ENCODE results near the gene PFKFB3. TPM values are rescaled to one million over a fixed set of nuclear protein-coding genes. Genes with fewer than 3 reads are reported as not detected.
"Not testable (repeated sequence)": the region's sequence is repeated elsewhere in the genome, so short reads cannot be mapped to it uniquely, and the experiment has no call there.

Gene PFKFB3
- total RNA-seq, 1 donor from 2014 or later, result 34.1 TPM

- DNase-seq, result no peak
Observed at GRCh38 chr10:6202098-6202683, 541 bp upstream of the PFKFB3 start.

- peak; percentile 48 for DNase-seq
Observed at GRCh38 chr10:6203331-6204062, 765 bp downstream of the PFKFB3 start.

DNA sequence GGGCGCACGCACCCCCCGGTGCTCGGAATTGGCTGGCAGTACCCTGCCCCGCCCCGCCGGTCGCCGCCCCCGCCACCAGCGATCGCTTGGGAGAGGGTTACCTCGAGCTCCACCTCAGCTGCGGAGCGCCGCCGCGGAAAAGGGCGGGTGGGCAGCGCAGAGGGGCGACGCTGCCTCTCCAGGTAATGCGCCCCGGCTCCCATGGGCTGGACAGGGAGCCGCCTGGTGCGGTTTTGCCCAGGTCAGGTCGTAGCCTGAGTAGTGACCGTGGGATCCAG, 1.3 kb downstream of the PFKFB3 start:
- no peak for DNase-seq

GRCh38 chr10:6204341-6205191, 1.8 kb downstream of the PFKFB3 start:
- DNase-seq, result peak; percentile 15

- DNase-seq, result not testable (repeated sequence)
Observed at GRCh38 chr10:6206486-6206885, 3.8 kb downstream of the PFKFB3 start.

DNA sequence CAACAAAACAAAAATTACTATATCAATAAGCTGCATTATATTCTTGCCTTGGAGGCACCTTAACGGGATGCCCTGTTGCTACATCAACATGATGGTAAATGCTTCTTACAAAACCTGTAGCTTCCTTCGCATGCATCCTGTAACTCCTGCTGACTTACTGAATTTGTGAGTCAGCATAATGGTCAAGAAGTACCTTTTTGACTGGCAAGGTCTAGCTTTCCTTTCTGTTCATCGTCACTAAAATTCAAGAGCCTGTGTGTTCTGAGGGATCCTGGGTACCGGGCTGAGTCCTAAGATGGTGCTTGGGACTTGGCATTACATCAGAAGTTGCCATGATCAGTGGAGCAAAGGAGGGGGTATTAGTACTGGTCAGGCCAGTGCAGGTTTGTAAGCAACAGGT, 4.9 kb downstream of the PFKFB3 start:
- DNase-seq, result no peak

DNA sequence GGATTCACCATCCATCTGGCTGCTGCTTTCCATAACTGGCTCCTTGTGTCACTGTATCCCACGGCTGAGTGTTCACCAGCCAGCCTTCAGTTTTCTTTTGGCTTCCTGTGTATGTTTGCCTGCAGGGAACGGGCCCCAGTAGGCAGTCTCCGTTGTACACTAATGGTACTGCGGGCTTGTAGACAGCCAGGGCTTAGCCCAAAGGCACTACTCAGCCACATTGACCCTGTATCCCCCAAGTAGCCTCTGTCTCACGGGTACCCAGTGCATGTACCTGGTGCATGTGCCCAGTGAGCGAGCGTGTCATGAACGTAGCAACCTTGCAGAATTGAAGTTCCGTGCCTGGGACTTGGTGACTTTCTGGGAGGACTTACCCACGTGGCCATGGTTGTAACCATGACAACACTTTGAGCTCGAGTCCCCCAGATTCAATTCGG, 6.1 kb downstream of the PFKFB3 start:
- no peak for DNase-seq

GRCh38 chr10:6211341-6211670, 8.6 kb downstream of the PFKFB3 start:
- DNase-seq, result no peak

DNA sequence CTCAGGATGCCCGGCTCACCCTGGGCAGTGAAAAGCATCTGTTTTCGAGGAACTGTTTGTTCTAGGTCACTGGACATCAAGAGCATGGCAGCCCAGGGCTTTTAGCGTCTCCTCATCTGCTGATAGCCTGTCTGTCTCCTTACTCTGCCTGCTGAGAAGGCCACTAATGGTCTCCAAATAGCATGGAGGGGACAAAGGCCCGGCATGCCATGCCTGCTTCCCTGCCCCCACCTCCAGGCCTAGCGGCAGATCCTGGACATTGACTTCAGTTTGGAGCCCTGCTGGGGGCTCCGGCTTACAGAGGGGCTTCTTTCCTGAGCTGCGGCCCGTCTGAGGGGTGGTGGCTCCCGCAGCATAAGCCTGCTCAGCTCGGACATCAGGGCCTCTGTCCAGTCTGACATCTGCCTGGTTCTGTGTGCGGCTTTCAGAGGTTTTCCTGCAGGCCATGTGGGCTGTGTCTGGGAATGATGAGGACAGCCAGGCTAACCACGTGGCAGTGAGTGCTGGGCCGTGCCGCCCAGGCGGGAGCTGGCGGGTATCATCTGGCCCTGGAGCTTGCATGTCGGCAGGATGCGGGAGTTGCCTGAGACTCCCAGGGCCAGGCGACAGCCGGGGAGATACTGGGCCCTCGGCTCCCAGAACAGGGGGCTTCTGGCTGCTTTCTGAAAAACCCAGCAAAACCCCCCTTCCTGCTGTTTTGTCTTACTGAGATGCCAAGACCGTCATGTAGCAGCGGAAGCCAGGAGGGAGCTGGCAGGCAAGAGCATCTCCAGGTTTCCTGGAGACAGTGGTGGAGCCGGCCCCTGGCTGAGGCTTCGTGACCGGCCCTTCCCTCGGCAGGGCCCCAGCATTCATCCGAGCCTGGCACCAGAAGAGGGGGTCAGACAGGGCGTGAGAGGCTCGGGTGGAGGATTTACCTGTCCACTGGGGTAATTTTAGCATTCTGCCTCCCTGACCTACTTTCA, 9.2 kb downstream of the PFKFB3 start:
- DNase-seq, result no peak

DNA sequence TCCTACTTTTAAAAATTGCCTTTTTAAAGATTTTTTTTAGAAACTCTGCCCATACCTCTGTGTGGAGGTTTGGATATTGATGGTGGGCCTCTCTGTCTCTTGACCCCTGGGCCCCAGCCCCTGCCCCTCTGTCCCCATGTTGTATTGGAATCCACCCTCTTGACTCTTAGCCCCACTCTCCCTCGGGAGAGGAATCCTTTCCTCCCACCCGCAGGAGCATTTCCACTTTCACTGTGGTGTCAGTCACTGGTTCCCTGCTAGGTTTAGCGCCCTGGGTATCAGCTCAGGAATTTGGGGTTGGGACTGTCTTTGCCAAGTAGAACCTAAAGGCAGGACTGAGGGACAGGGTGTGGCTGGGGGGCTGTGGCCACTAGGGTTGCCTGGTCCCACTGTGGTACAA, 10.1 kb downstream of the PFKFB3 start:
- no peak for DNase-seq

- no peak for DNase-seq
Observed at GRCh38 chr10:6213257-6213905, 10.6 kb downstream of the PFKFB3 start.

GRCh38 chr10:6213908-6214307, 11.2 kb downstream of the PFKFB3 start:
- no peak for DNase-seq

- no peak for DNase-seq
Observed at GRCh38 chr10:6214612-6215011, 11.9 kb downstream of the PFKFB3 start.

DNA sequence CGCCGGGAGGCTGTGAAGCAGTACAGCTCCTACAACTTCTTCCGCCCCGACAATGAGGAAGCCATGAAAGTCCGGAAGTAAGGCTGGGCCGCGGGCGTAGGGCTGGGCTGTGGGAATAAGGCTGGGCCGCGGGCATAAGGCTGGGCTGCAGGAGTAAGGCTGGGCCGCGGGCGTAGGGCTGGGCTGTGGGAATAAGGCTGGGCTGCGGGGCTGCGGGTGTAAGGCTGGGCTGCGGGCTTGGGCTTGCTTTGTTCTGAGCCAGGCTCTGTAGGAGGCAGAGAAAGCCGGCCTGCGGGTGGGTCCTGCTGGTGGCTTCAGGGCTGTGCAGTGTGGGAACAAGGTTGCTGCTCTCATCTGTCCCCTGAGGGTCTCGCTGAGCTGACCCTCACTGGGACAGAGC, 12.5 kb downstream of the PFKFB3 start:
- DNase-seq, result no peak

DNA sequence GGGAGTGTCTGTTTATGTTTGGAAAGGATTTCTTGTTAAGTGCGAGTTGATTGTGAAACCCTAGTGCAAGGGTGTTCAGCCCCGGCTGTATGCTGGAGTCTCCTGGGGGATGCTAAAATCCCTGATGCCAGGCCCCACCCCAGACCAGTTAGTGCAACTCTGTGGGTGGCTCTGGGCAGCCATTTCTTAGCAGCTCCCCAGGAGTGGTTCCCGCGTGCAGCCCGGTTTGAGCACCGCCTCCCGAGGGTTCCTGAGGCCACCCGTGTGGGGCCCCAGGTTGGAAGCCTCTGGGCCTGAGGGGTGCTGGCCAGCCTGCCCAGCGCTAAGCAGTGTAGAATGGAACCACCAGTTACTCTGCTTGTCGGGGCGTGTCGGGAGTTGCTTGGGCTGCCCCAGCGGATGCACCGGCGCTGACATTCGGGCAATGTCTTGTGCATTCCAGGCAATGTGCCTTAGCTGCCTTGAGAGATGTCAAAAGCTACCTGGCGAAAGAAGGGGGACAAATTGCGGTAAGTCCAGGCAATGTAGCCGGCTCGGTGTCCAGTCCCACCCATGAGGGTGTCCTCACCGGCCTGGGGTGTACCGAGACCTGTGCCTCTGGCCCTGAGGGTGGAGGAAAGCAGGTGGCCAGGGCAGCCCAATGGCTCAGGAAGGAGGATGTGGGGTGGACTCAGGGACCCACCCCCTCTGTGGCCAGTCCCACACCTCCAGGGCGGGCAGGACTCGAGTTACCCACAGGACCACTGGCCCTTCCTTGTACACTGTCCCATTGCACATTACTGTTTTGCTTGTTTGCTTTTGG, 13.2 kb downstream of the PFKFB3 start:
- DNase-seq, result no peak

DNA sequence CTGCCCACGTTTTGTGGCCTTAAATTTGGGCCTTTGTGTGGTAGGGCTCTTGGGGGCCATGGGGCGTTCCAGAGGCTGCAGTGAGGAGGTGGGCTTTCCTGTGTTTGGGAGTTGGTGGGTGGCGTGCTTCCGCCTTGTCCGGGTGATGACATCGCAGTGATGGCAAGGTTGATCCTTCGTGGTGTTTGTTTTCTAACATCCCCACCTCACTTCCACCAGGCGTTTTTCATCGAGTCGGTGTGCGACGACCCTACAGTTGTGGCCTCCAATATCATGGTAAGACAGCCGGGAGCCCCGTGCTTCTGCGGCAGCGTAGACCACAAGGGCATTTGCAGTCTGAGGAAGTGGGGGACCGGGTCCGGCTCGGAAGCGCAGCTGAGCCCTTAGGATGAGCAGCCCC, 14.2 kb downstream of the PFKFB3 start:
- no peak for DNase-seq

- no peak for DNase-seq
Observed at GRCh38 chr10:6217611-6218010, 14.9 kb downstream of the PFKFB3 start.

DNA sequence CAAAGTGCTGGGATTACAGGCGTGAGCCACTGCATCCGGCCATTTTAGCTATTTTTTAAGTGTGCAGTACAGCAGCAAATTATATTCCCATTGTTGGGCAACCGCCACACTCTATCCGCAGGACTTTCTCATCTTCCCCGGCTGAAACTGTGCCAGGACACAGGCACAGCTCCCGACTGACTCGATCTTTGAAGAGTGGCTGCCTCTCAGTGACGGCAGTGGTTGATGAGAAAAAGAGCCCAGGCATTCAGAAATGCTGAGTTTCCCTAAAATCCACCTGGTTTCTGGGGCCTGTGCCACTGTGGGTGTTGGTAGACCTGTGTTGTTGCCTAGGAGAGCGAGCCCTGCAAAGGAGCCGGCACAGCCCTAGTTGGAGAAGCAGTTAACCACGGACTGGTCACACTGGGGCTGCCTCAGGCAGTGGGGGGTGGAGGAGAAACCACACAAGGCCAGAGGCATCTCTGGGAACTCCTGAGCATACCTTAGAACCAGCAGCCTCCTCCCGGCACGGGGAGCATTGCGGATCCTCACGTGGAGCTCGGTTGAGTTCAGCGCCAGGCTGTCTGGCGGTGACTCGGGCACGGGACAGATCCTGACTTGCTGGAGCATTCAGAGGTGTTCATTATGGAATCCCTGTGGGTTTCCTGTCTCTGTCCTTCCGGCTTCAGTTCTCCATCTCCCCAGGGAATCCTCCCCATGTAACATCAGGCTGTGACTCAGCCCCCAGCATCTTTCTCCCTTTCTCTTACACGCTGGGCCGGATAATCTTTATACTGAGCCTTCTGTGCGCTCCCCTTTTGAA, 16.2 kb downstream of the PFKFB3 start:
- no peak for DNase-seq

DNA sequence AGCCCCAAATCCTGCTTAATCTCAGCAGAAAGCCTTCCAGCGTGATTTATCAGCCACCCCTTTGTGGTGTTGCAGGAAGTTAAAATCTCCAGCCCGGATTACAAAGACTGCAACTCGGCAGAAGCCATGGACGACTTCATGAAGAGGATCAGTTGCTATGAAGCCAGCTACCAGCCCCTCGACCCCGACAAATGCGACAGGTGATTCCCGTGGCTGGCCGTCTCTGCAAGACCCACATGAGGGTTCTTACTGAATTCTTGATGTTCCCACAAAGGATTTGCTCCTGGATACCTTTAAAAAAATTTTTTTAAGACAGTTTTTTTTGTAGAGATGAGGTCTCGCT, 16.7 kb downstream of the PFKFB3 start:
- no peak for DNase-seq
